Left hindlimb (tissue), 1 donor: Measurements from ENCODE around the gene PIK3C2G.

Source experiments
- DNase-seq: peaks from one replicate; pipeline ENCODE4 v3.0.0-alpha.2; 2018

PIK3C2G gene

DNA sequence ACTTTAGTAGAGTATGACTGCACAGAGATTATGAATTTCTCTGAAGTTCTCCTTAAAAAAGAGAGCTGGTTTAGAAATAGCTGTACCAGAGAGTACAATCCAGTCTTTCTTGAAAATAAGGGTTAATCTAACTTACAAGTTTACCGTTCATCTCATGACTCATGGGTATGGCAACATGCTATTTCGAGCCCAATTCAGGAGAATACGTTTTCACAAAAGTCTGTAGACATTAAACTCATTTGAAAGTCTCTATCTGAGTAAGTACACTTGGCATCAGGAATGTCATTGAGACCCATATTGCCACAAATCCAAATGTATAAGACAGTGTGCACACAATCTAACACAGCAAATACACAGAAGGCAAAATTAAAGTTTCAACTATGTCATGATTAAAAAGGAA, 160.5 kb downstream of the PIK3C2G start:
- DNase-seq, result no peak

GRCh38 chr12:18422871-18423270, 161.6 kb downstream of the PIK3C2G start:
- no peak for DNase-seq

GRCh38 chr12:18424857-18425256, 163.5 kb downstream of the PIK3C2G start:
- DNase-seq, result no peak

DNA sequence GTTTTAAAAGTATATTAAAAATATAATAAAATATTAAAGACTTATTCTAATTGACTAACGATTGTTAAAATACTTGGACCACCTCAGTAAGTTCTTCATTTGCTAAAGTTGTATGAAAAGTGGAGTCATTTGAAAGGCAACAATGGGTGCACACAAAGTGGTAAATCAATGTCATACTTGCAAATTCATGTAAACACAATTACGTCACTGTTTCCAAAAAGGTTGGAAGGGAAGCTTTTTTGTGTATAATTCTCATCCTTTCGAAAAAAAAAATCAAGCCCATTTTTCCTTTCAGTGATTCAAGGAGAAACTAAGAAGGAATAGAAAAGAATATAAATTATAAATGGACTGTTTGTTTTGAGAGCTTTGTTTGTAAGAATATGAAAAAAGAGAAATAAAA, 166.2 kb downstream of the PIK3C2G start:
- DNase-seq, result no peak

GRCh38 chr12:18428416-18428815, 167.1 kb downstream of the PIK3C2G start:
- DNase-seq, result no peak

DNA sequence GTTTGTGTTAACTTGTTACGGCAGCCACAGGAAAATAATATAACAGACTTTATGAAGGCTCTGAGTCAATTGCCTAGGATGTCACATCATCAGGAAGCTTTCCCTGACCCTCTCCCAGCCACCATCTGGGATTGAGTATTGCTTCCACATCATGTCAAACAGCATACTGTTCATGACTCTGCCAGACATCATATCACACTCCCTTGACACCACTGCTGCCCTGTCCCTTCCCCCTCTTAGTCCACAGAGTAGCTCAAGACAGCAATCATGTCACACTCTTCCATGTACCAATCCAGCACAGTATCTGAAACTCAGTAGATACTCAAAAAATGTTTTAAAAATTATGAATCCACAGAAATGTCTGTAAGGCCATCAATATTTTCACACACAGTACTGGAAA, 168.0 kb downstream of the PIK3C2G start:
- no peak for DNase-seq

DNA sequence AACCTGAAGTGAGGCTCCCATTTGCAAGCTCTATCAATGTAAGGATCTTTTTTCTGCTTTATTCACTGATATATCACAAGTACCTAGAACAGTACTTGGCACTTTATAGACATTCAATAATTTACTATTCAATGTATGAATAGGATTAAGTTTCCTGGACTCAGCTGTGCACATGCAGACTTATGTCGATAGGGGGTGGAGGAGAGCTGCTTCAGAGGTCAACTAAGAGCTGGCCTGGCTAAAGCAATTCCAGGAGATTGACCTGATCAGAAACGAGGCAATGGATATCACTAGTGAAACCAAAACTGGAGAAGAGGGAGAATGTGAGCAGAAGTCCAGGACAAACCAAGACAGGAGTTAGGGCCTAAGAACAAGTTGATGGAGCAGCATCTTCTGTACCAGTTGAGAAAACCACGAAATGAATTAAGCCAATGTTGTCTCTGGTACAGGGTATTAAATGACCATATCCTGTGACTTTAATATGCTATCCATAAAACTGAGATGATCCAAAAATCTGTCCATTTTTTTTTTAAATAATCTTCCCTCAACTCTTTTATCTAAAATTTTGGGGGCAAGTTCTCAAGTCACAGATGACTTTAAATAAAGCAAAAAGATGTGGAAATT, 169.2 kb downstream of the PIK3C2G start:
- no peak for DNase-seq

DNA sequence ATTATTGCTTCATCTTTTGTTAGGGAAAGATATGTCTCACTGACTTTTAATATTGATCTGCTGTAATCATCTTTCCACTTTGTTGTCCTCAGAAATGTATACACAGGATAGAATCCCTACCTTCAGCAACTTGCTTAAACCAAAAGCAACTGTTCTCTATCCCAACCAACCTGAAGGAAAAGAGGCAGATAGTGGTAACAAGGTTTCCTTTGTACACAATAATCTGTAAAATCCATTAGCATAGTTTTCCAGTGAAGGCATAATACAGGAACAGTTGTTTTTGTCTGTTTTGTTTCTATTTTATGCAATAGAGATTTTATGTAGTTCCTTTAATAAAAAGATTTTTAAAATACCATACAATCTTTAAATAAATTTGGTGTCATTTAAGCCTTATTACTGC, 170.5 kb downstream of the PIK3C2G start:
- DNase-seq, result no peak

GRCh38 chr12:18432206-18432605, 170.9 kb downstream of the PIK3C2G start:
- DNase-seq, result peak; percentile 34

DNA sequence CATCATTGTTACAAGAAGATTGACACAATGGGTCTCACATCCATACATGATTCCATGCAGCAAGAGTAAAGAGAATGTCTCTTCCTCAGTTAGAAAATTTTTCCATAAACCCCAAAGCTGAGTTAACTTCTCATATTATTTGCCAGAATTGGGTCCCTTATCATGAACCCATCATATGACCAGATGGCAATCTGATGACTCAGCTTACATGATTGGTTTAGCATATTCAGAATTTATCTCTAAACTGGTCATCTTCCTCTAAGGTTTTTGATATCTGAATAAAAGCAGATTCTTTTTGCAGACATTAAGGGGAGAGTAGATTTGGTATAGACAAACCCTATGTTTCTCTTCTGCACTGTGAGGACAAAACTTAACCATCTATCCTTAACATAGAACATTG, 174.9 kb downstream of the PIK3C2G start:
- no peak for DNase-seq

- DNase-seq, result no peak
Observed at GRCh38 chr12:18439541-18439940, 178.2 kb downstream of the PIK3C2G start.

DNA sequence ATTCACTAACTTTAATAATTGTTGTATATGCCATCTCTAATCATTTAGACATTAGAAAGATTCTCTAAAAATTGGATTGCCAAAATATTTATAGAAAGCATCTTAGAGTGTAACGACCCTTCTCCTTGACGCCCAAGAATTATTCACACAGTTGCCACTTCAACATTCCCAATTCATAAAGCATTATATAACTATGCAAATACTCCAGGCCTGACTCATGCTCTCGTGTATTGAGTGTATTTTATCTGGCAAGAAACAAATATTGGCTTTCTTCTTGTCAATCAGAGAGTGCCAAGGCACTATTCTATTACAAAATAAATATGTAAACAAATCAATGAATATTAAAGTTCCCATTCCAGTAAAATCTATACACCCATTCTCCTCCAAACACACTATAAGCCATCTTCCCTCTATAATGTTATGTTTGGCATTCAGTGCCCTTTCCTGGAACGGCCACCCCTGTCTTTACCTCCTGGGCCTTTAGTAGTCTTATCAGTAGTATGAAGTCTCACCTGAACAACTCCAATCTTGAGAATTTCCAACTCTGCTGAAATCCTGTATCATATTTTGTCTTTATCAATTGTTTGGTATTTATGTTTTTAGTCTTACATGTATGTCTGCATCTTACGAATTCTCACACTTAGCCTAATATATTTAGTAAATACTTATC, 182.6 kb downstream of the PIK3C2G start:
- DNase-seq, result no peak

DNA sequence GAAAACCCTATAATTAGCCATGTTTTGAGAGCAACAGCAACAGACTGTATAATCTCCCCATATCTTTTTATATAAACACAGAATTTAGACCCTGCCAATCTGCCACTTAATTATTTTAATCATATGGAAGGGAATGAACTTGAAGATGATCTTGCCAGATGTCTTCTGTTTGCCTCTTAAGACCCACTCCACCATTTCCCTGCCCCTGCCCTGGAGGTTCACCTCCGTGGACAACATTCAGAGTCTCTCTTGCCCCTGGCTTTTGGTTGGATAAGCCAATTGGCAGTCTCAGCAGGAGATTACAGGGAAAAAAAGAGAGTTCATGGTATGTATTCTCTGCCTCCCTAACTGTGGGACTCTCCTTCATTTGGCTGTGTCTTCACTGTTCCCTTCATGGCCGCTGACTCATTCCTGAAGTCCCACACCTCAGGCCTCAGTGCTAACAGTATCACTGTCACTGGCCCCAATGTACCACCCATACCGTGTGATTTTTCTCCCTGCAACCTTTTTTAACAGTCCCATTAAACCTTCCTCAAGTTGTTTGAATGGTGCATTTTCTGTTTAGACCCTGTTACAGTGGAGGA, 184.8 kb downstream of the PIK3C2G start:
- DNase-seq, result no peak

GRCh38 chr12:18454330-18454729, 193.0 kb downstream of the PIK3C2G start:
- DNase-seq, result no peak

DNA sequence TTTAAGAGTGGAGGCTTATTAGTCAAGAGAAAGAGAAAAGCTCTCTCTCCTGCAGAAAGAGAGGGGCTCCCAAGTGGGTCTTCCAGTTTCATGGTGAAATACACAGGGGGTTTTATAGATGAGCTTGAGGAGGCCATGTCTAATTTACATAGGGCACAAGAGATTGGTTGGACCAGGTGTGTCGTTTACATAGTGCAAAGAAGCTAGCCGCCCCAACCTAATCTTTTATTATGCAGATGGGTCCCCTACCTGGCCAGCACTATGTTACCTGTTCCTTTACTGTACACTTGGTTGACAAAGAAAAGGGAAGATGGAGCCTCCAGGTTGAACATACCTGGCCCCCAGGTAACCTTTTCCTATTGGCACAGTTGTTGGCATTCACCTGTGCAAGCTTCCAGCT, 195.0 kb downstream of the PIK3C2G start:
- no peak for DNase-seq

- no peak for DNase-seq
Observed at GRCh38 chr12:18457362-18457761, 196.0 kb downstream of the PIK3C2G start.

DNA sequence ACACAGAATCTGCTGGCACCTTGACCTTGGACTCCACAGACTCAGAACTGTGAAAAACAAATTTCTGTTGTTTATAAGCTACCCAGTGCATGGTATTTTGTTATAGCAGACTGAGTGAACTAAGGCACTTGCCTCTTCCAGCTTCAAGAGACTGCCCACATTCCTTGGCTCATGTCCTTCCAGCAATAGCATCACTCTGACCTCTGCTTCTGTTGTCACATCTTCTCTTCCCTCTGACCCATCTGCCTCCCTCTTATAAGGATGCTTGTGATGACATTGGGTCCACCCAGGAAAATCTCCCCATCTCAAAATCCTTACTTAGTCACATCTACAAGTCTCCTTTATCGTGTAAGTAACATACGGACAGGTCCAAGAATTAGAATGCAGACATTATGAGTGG, 200.4 kb downstream of the PIK3C2G start:
- no peak for DNase-seq

- peak; percentile 57 for DNase-seq
Observed at GRCh38 chr12:18462442-18462841, 201.1 kb downstream of the PIK3C2G start.

DNA sequence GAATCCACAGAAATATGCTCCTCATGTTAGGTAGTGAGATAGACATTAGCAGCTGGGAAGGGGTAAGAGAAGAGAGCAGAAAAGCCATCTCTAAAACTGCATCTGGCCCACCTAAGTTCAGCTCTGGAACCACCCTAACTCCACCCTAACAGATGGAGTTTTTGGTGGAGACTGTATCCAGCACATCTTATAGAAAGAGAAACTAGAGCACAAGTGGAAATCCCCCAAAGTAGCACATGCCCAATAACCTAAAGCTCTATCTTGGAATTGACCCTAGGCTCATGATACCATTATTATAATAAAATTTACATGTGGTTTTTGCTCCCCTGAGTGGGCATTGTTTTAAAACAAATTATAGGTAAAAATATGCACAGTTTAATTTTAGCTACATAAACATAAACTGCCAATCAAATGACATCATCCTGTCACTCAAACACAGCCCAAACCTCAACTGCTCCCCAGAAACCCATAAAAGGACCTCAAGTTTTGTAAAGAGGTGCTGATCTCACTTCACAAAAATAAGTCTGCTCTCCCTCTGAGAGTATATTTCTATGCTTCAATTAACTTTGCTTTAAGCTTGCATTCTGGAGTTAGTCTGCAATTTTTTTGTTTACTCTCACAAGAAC, 206.4 kb downstream of the PIK3C2G start:
- no peak for DNase-seq

GRCh38 chr12:18468246-18469075, 207.1 kb downstream of the PIK3C2G start:
- no peak for DNase-seq

- no peak for DNase-seq
Observed at GRCh38 chr12:18470251-18470650, 208.9 kb downstream of the PIK3C2G start.

GRCh38 chr12:18472304-18472703, 211.0 kb downstream of the PIK3C2G start:
- no peak for DNase-seq

GRCh38 chr12:18472806-18473205, 211.5 kb downstream of the PIK3C2G start:
- no peak for DNase-seq
